Astrocyte (in vitro differentiated cells and primary cell): ENCODE data around the gene CLEC2D. TPM values are rescaled to one million over a fixed set of nuclear protein-coding genes. Genes with fewer than 3 reads are reported as not detected.
"Not testable (repeated sequence)": the region's sequence is repeated elsewhere in the genome, so short reads cannot be mapped to it uniquely, and the experiment has no call there.

Experiments used
- DNase-seq: peaks from one replicate; pipeline ENCODE4 v3.0.0-alpha.2; 2010; ENCODE audit warnings: low read depth
- FAIRE-seq: peaks from 2 replicates; lab custom pipeline; 2011; peaks lifted over from hg19 to GRCh38; lab: Jason Lieb, UNC
- H2AFZ ChIP-seq: 2 replicates; pipeline ENCODE4 v1.6.0; 2012; ENCODE audit warnings: low read depth, low read length, inconsistent platforms
- H3K27ac ChIP-seq: 2 replicates; pipeline ENCODE4 v1.5.1; 2011; ENCODE audit warnings: low read depth, low read length, inconsistent platforms
- H3K27me3 ChIP-seq: 2 replicates; pipeline ENCODE4 v1.6.0; 2011; ENCODE audit warnings: low read length, inconsistent platforms; ENCODE audit not compliant: insufficient read depth
- H3K36me3 ChIP-seq: 2 replicates; pipeline ENCODE4 v1.5.1; 2011; ENCODE audit warnings: low read length, inconsistent platforms; ENCODE audit not compliant: insufficient read depth
- H3K4me1 ChIP-seq: 2 replicates; pipeline ENCODE4 v1.5.1; 2011; ENCODE audit warnings: low read length, inconsistent platforms; ENCODE audit not compliant: insufficient read depth
- H3K4me2 ChIP-seq: 2 replicates; pipeline ENCODE4 v1.6.0; 2012; ENCODE audit warnings: low read length, inconsistent platforms
- H3K4me3 ChIP-seq: 2 replicates; pipeline ENCODE4 v1.5.1; 2011; ENCODE audit warnings: low read depth, mild to moderate bottlenecking, low read length, inconsistent platforms; ENCODE audit not compliant: insufficient read depth
- H3K79me2 ChIP-seq: 2 replicates; pipeline ENCODE4 v1.6.0; 2012; ENCODE audit warnings: mild to moderate bottlenecking, low read length, inconsistent platforms; ENCODE audit not compliant: insufficient read depth
- H3K9ac ChIP-seq: 2 replicates; pipeline ENCODE4 v1.6.0; 2012; ENCODE audit warnings: mild to moderate bottlenecking, low read length, inconsistent platforms
- H3K9me3 ChIP-seq: 2 replicates; pipeline ENCODE4 v1.5.1; 2012; ENCODE audit warnings: low read depth, mild to moderate bottlenecking, low read length, inconsistent platforms; ENCODE audit not compliant: insufficient read depth
- H4K20me1 ChIP-seq: 2 replicates; pipeline ENCODE4 v1.6.0; 2012; ENCODE audit warnings: low read length, inconsistent platforms; ENCODE audit not compliant: insufficient read depth
- H3K27ac Mint-ChIP-seq: one replicate; pipeline ENCODE4 v1.8.0; 2021; ENCODE audit warnings: mild to moderate bottlenecking, mixed read lengths; ENCODE audit not compliant: unreplicated experiment
- H3K27me3 Mint-ChIP-seq: one replicate; pipeline ENCODE4 v1.8.0; 2021; ENCODE audit warnings: low read depth, mixed read lengths; ENCODE audit not compliant: unreplicated experiment
- H3K36me3 Mint-ChIP-seq: one replicate; pipeline ENCODE4 v1.8.0; 2021; ENCODE audit warnings: low read depth, mixed read lengths; ENCODE audit not compliant: unreplicated experiment
- H3K4me1 Mint-ChIP-seq: one replicate; pipeline ENCODE4 v1.8.0; 2021; ENCODE audit warnings: low read depth, mixed read lengths; ENCODE audit not compliant: unreplicated experiment
- H3K4me3 Mint-ChIP-seq: one replicate; pipeline ENCODE4 v1.8.0; 2021; ENCODE audit warnings: mild to moderate bottlenecking, moderate library complexity, mixed read lengths; ENCODE audit not compliant: unreplicated experiment
- H3K9me3 Mint-ChIP-seq: one replicate; pipeline ENCODE4 v1.8.0; 2021; ENCODE audit warnings: mild to moderate bottlenecking, mixed read lengths; ENCODE audit not compliant: unreplicated experiment
- CTCF ChIP-seq: IDR thresholded peaks from 2 replicates; pipeline ENCODE4 v1.5.1; 2011; ENCODE audit warnings: low read depth, mild to moderate bottlenecking, inconsistent platforms, low read length, moderate library complexity; ENCODE audit not compliant: insufficient read depth
- EZH2 ChIP-seq: IDR thresholded peaks from 2 replicates; pipeline ENCODE4 v1.6.1; 2012; ENCODE audit warnings: mild to moderate bottlenecking, low read length, inconsistent platforms; ENCODE audit not compliant: insufficient read depth
- total RNA-seq: library from RNA; stranded (reverse); gene quantifications from 2 replicates; pipeline ENCODE4 v1.2.1, GENCODE V29; 2021

Gene CLEC2D
- total RNA-seq, 1 donor from 2014 or later, result 4.7 TPM

GRCh38 chr12:9700606-9700956, 31.1 kb downstream of the CLEC2D start:
- Mint-ChIP-seq H3K27ac (no peak overlapping the region), H3K36me3 (peaks cover 8% of the 10 kb centered on the region), H3K9me3 (peaks cover 2% of the 10 kb centered on the region), H3K4me1 (no peaks in the 10 kb centered on the region), H3K27me3 (no peaks in the 10 kb centered on the region), H3K4me3 (no peak overlapping the region)
- Histone ChIP-seq H3K4me3 (no peak overlapping the region), H3K9me3 (no peaks in the 10 kb centered on the region), H2AFZ (no peak overlapping the region), H3K36me3 (no peaks in the 10 kb centered on the region), H4K20me1 (no peaks in the 10 kb centered on the region), H3K27ac (no peak overlapping the region), H3K9ac (no peak overlapping the region), H3K79me2 (no peaks in the 10 kb centered on the region), H3K4me2 (no peak overlapping the region), H3K4me1 (no peaks in the 10 kb centered on the region), H3K27me3 (no peaks in the 10 kb centered on the region)
- FAIRE-seq (no peak), DNase-seq (no peak)
- TF ChIP-seq CTCF (no peak), EZH2 (no peak)

- H4K20me1 ChIP-seq, result no peaks in the 10 kb centered on the region
- H3K27me3 ChIP-seq, result no peaks in the 10 kb centered on the region
- DNase-seq, result no peak
- H3K27ac ChIP-seq, result no peak overlapping the region
- peaks cover 4% of the 10 kb centered on the region for H3K4me1 Mint-ChIP-seq
- H3K27ac Mint-ChIP-seq, result no peak overlapping the region
- H3K4me3 ChIP-seq, result no peak overlapping the region
- TF ChIP-seq CTCF (no peak), EZH2 (no peak)
- H3K4me3 Mint-ChIP-seq, result no peak overlapping the region
- FAIRE-seq, result no peak
- no peak overlapping the region for H3K9ac ChIP-seq
- H3K79me2 ChIP-seq, result no peaks in the 10 kb centered on the region
- H3K36me3 ChIP-seq, result no peaks in the 10 kb centered on the region
- H3K36me3 Mint-ChIP-seq, result peaks cover 1% of the 10 kb centered on the region
- H3K4me1 ChIP-seq, result no peaks in the 10 kb centered on the region
- no peak overlapping the region for H2AFZ ChIP-seq
- no peak overlapping the region for H3K4me2 ChIP-seq
- no peaks in the 10 kb centered on the region for H3K27me3 Mint-ChIP-seq
- H3K9me3 ChIP-seq, result no peaks in the 10 kb centered on the region
- no peaks in the 10 kb centered on the region for H3K9me3 Mint-ChIP-seq
These were observed 32.1 kb downstream of the CLEC2D start for GRCh38 chr12:9701380-9702154.

- Histone ChIP-seq H3K27ac (no peak overlapping the region), H3K4me3 (no peak overlapping the region), H3K4me2 (no peak overlapping the region), H3K4me1 (no peaks in the 10 kb centered on the region), H3K79me2 (no peaks in the 10 kb centered on the region), H3K9ac (no peak overlapping the region), H2AFZ (no peak overlapping the region), H3K9me3 (no peaks in the 10 kb centered on the region), H4K20me1 (no peaks in the 10 kb centered on the region), H3K36me3 (no peaks in the 10 kb centered on the region), H3K27me3 (no peaks in the 10 kb centered on the region)
- H3K4me1 Mint-ChIP-seq, result peaks cover 4% of the 10 kb centered on the region
- no peaks in the 10 kb centered on the region for H3K9me3 Mint-ChIP-seq
- H3K27me3 Mint-ChIP-seq, result no peaks in the 10 kb centered on the region
- TF ChIP-seq EZH2 (no peak), CTCF (no peak)
- no peak for DNase-seq
- no peak for FAIRE-seq
- H3K4me3 Mint-ChIP-seq, result no peak overlapping the region
- no peak overlapping the region for H3K27ac Mint-ChIP-seq
- H3K36me3 Mint-ChIP-seq, result peaks cover 1% of the 10 kb centered on the region
These were observed 32.7 kb downstream of the CLEC2D start for GRCh38 chr12:9702255-9702654.

- not testable (repeated sequence) for H3K27ac ChIP-seq, H3K36me3 Mint-ChIP-seq, H3K4me1 Mint-ChIP-seq, H4K20me1 ChIP-seq, H3K9ac ChIP-seq, H3K27ac Mint-ChIP-seq, DNase-seq, FAIRE-seq, H2AFZ ChIP-seq, H3K4me3 ChIP-seq, H3K27me3 Mint-ChIP-seq, H3K4me1 ChIP-seq, H3K36me3 ChIP-seq, H3K9me3 Mint-ChIP-seq, H3K4me3 Mint-ChIP-seq, H3K4me2 ChIP-seq, H3K9me3 ChIP-seq, H3K79me2 ChIP-seq, H3K27me3 ChIP-seq
These were observed 35.0 kb downstream of the CLEC2D start for GRCh38 chr12:9704561-9704960.
